Epithelial cell of proximal tubule (primary cell): Measurements from ENCODE around the gene LONP2. TPM values are rescaled to one million over a fixed set of nuclear protein-coding genes. Genes with fewer than 3 reads are reported as not detected.

Experiments
- DNase-seq: peaks from one replicate; pipeline ENCODE4 v3.0.0-alpha.2; 2011; ENCODE audit warnings: low read depth
- H3K4me3 ChIP-seq: 2 replicates; pipeline ENCODE4 v1.5.1; 2011; ENCODE audit warnings: low read depth, mild to moderate bottlenecking, low read length
- CTCF ChIP-seq: conservative IDR thresholded peaks from 2 replicates; pipeline ENCODE4 v1.5.1; 2012; ENCODE audit warnings: low read depth, mild to moderate bottlenecking, low read length
- total RNA-seq: library from RNA; depleted of rRNA; stranded (reverse); fragments of >200 nt; gene quantifications from 2 replicates; pipeline ENCODE4 v1.2.3, GENCODE V29; 2015

LONP2 gene
- total RNA-seq, 1 donor from 2014 or later, result 23.7 TPM

- DNase-seq, result no peak
- no peak overlapping the region for H3K4me3 ChIP-seq
- TF ChIP-seq CTCF, result no peak
Measured at GRCh38 chr16:48332978-48333377, 88.9 kb downstream of the LONP2 start.

- H3K4me3 ChIP-seq, result no peak overlapping the region
- TF ChIP-seq CTCF, result peak; percentile 12
- DNase-seq, result no peak
Measured at GRCh38 chr16:48334325-48334724, 90.2 kb downstream of the LONP2 start.

- DNase-seq, result no peak
- no peak overlapping the region for H3K4me3 ChIP-seq
- TF ChIP-seq CTCF, result no peak
Measured at GRCh38 chr16:48335961-48336360, 91.9 kb downstream of the LONP2 start.

- DNase-seq, result no peak
- H3K4me3 ChIP-seq, result no peak overlapping the region
- TF ChIP-seq CTCF, result no peak
Measured at GRCh38 chr16:48340054-48340453, 96.0 kb downstream of the LONP2 start.

- DNase-seq, result no peak
- TF ChIP-seq CTCF, result no peak
Measured at GRCh38 chr16:48342591-48342990, 98.5 kb downstream of the LONP2 start.

GRCh38 chr16:48347191-48347865 is 103.2 kb downstream of the LONP2 start:
- no peak overlapping the region for H3K4me3 ChIP-seq
- TF ChIP-seq CTCF, result no peak
- DNase-seq, result no peak

More at GRCh38 chr16:48342591-48342990, 98.5 kb downstream of the LONP2 start:
- no peak overlapping the region for H3K4me3 ChIP-seq

- DNase-seq, result no peak
- no peak overlapping the region for H3K4me3 ChIP-seq
- TF ChIP-seq CTCF, result no peak
Measured at GRCh38 chr16:48347980-48348379, 103.9 kb downstream of the LONP2 start.
